OCI-LY1 (cell line): ENCODE data around the gene CCDC102A.

Source experiments
- H2AFZ ChIP-seq: fragments of 200-600 bp; sonication (generic), shearing (Covaris generic); 2 replicates; pipeline ENCODE4 v1.6.0; 2014; ENCODE audit warnings: antibody characterized with exemption, mild to moderate bottlenecking, low read length
- H3F3A ChIP-seq: fragments of 200-600 bp; sonication (generic), shearing (Covaris generic); 2 replicates; pipeline ENCODE4 v1.6.0; 2014; ENCODE audit warnings: mild to moderate bottlenecking, antibody characterized with exemption, low read length, moderate library complexity; ENCODE audit not compliant: insufficient read depth
- H3K27ac ChIP-seq: fragments of 200-600 bp; sonication (generic); 2 replicates; pipeline ENCODE4 v1.5.1; 2014; ENCODE audit warnings: low read length, mixed run types, mild to moderate bottlenecking, low read depth; ENCODE audit not compliant: poor library complexity, severe bottlenecking
- H3K27me3 ChIP-seq: fragments of 200-600 bp; sonication (generic); 2 replicates; pipeline ENCODE4 v1.6.0; 2014; ENCODE audit warnings: antibody characterized with exemption, mild to moderate bottlenecking, low read length, moderate library complexity; ENCODE audit not compliant: insufficient read depth
- H3K36me3 ChIP-seq: fragments of 200-600 bp; sonication (generic); 2 replicates; pipeline ENCODE4 v1.6.1; 2014; ENCODE audit warnings: mild to moderate bottlenecking, antibody characterized with exemption, low read length, moderate library complexity, mixed read lengths; ENCODE audit not compliant: insufficient read depth
- H3K4me1 ChIP-seq: fragments of 200-600 bp; sonication (generic); 2 replicates; pipeline ENCODE4 v1.5.1; 2014; ENCODE audit warnings: mild to moderate bottlenecking, low read length, moderate library complexity; ENCODE audit not compliant: insufficient read depth, severe bottlenecking
- H3K4me2 ChIP-seq: fragments of 200-600 bp; sonication (generic), shearing (Covaris generic); 2 replicates; pipeline ENCODE4 v1.6.1; 2014; ENCODE audit warnings: low read length
- H3K4me3 ChIP-seq: fragments of 200-600 bp; sonication (generic); 2 replicates; pipeline ENCODE4 v1.5.1; 2014; ENCODE audit warnings: low read length, low read depth, mild to moderate bottlenecking, mixed read lengths; ENCODE audit not compliant: poor library complexity, severe bottlenecking
- H3K79me2 ChIP-seq: fragments of 200-600 bp; shearing (Covaris generic); 2 replicates; pipeline ENCODE4 v1.6.1; 2016; ENCODE audit warnings: mixed run types, low read length, mixed read lengths; ENCODE audit not compliant: insufficient read depth
- H3K9ac ChIP-seq: fragments of 200-600 bp; sonication (generic), shearing (Covaris generic); 2 replicates; pipeline ENCODE4 v1.6.1; 2014; ENCODE audit warnings: mild to moderate bottlenecking, low read length, mixed read lengths
- H3K9me2 ChIP-seq: fragments of 200-600 bp; sonication (generic), shearing (Covaris generic); 2 replicates; pipeline ENCODE4 v1.6.1; 2014; ENCODE audit warnings: low read depth, mild to moderate bottlenecking, low read length, mixed read lengths
- H3K9me3 ChIP-seq: fragments of 200-600 bp; shearing (Covaris generic); 2 replicates; pipeline ENCODE4 v1.6.1; 2014; ENCODE audit warnings: low read length, mixed read lengths
- H4K20me1 ChIP-seq: fragments of 200-600 bp; sonication (generic), shearing (Covaris generic); 2 replicates; pipeline ENCODE4 v1.6.0; 2016; ENCODE audit warnings: mild to moderate bottlenecking, low read length; ENCODE audit not compliant: insufficient read depth
- CTCF ChIP-seq: fragments of 200-600 bp; sonication (generic), shearing (Covaris generic); IDR thresholded peaks from 2 replicates; pipeline ENCODE4 v1.5.1; 2017; ENCODE audit warnings: mild to moderate bottlenecking, antibody characterized with exemption, low read length, moderate library complexity, mixed read lengths
- EZH2 ChIP-seq: fragments of 200-600 bp; sonication (generic), shearing (Covaris generic); IDR thresholded peaks from 2 replicates; pipeline ENCODE4 v1.8.0; 2017; ENCODE audit warnings: borderline replicate concordance, mixed run types, mild to moderate bottlenecking, antibody characterized with exemption, low read length, moderate library complexity, mixed read lengths

Gene CCDC102A

GRCh38 chr16:57544124-57544653 is 7.8 kb upstream of the CCDC102A start:
- Histone ChIP-seq H4K20me1 (no peaks in the 10 kb centered on the region), H3K9me3 (no peaks in the 10 kb centered on the region), H3K27me3 (no peaks in the 10 kb centered on the region), H3F3A (no peaks in the 10 kb centered on the region), H3K36me3 (no peaks in the 10 kb centered on the region), H3K79me2 (no peaks in the 10 kb centered on the region), H3K4me1 (no peaks in the 10 kb centered on the region), H2AFZ (no peak overlapping the region), H3K27ac (no peak overlapping the region), H3K9me2 (no peaks in the 10 kb centered on the region), H3K4me3 (no peak overlapping the region), H3K9ac (no peak overlapping the region), H3K4me2 (no peak overlapping the region)
- no peak for TF ChIP-seq CTCF
- TF ChIP-seq EZH2, result no peak

DNA sequence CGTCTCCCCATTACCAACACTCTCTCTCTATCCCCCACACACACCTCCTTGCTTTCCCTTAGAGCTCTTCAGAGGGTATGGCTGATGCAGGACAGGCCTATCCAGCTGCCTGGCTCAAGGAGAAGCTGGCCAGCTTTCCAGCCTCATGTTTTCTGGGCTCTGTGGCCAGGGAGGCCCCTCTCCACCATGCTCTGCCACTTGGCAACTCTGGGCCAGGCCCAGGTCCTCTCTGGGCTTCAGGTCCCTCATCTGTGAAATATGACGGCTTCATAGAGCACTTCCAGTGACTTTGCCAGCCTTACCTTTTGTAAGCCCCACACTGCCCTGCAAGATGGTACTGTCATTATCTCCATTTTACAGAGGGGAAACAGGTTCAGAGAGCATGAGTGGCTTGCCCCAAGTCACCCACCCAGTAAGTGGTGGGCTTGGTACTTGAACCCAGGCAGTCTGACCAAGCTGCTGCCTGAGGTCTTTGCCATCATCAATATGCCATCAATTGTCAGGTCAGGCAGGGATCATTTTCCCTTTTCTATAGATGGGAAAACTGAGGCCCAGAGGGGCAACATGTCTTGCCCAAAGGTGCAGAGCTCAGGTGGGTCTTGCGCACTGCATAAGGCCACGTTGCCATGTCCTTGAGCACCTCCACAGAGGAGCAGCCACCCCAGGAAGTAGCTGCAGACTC is 5.5 kb upstream of the CCDC102A start:
- Histone ChIP-seq H3F3A (no peaks in the 10 kb centered on the region), H3K4me2 (no peak overlapping the region), H3K79me2 (no peaks in the 10 kb centered on the region), H4K20me1 (no peaks in the 10 kb centered on the region), H2AFZ (no peak overlapping the region), H3K27ac (no peak overlapping the region), H3K36me3 (no peaks in the 10 kb centered on the region), H3K4me1 (peaks cover 11% of the 10 kb centered on the region), H3K9ac (no peak overlapping the region), H3K27me3 (no peaks in the 10 kb centered on the region), H3K9me2 (no peaks in the 10 kb centered on the region), H3K9me3 (no peaks in the 10 kb centered on the region), H3K4me3 (no peak overlapping the region)
- no peak for TF ChIP-seq CTCF
- TF ChIP-seq EZH2, result no peak

DNA sequence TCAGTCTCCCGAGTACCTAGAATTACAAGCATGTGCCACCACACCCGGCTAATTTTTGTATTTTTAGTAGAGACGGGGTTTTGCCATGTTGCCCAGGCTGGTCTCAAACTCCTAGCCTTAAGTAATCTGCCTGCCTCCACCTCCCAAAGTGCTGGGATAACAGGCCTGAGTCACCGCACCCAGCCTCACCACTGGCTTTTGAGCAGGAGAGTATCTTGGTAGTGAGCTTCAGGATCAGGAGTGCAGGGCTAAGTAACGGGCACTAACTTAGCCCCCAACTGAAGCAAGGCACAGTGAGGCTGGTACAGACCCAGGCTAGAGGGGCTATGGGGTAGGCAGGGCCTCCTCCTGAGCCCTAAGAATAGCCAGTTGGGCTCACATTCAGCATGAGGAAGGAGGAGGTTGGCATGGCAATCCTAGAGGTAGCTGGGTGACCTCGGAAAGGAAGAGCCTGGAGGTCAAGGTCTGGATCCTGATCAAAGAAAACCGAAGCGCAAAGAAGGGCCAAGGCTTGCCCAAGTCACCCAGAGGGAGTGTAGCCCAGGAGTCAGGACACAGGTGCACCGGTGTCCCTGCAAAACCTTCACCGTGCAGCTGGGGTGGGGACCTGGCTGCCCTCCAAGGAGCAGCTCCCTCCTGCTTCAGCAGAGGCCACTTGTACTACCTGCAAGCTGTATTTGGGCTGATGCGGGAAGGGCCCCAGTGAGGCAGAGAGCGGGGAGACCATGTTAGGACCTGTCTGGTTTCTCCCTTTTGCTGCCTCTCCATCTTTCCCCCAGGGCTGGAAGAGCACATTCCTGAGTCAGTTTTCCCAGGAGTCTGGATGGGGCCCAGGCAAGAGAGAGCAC is 4.8 kb upstream of the CCDC102A start:
- no peaks in the 10 kb centered on the region for H3F3A ChIP-seq
- H3K79me2 ChIP-seq, result no peaks in the 10 kb centered on the region
- H3K27me3 ChIP-seq, result no peaks in the 10 kb centered on the region
- peaks cover 15% of the 10 kb centered on the region for H3K4me1 ChIP-seq
- H3K9me2 ChIP-seq, result no peaks in the 10 kb centered on the region
- no peak overlapping the region for H3K4me2 ChIP-seq
- H3K27ac ChIP-seq, result no peak overlapping the region
- no peak overlapping the region for H3K9ac ChIP-seq
- TF ChIP-seq CTCF, result no peak
- no peak for TF ChIP-seq EZH2
- no peaks in the 10 kb centered on the region for H4K20me1 ChIP-seq
- no peak overlapping the region for H2AFZ ChIP-seq
- H3K4me3 ChIP-seq, result no peak overlapping the region
- H3K9me3 ChIP-seq, result no peaks in the 10 kb centered on the region
- H3K36me3 ChIP-seq, result no peaks in the 10 kb centered on the region
